Nephron (organoid): Measurements from ENCODE around the gene MMP10.

Source experiments
- H3K27ac Mint-ChIP-seq, 3 experiments: 2 replicates each; pipeline ENCODE4 v1.8.0; 2020; ENCODE audit warnings: mixed read lengths in 3 of 3, mild to moderate bottlenecking in 2 of 3, moderate library complexity in 1 of 3
- H3K27me3 Mint-ChIP-seq: 2 replicates; pipeline ENCODE4 v1.8.0; 2021; ENCODE audit warnings: low read depth, mild to moderate bottlenecking, moderate library complexity, mixed read lengths
- H3K36me3 Mint-ChIP-seq: 2 replicates; pipeline ENCODE4 v1.8.0; 2020; ENCODE audit warnings: low read depth, mixed read lengths
- H3K4me1 Mint-ChIP-seq: 2 replicates; pipeline ENCODE4 v1.8.0; 2020; ENCODE audit warnings: mixed read lengths
- H3K4me3 Mint-ChIP-seq, 3 experiments: 2 replicates each; pipeline ENCODE4 v1.8.0; 2020; ENCODE audit warnings: mild to moderate bottlenecking in 3 of 3, mixed read lengths in 3 of 3, moderate library complexity in 2 of 3
- H3K9me3 Mint-ChIP-seq: 2 replicates; pipeline ENCODE4 v1.8.0; 2020; ENCODE audit warnings: mixed read lengths
- CTCF ChIP-seq, 3 experiments: fragments of 200-600 bp; sonication (generic); IDR thresholded peaks; one replicate each; pipeline ENCODE4 v1.5.0; 2021; ENCODE audit warnings: antibody characterized with exemption in 3 of 3; ENCODE audit not compliant: unreplicated experiment in 3 of 3

Gene MMP10

GRCh38 chr11:102729849-102730815 is 50.3 kb downstream of the MMP10 start:
- no peak overlapping the region for H3K27ac Mint-ChIP-seq
- H3K36me3 Mint-ChIP-seq = no peaks in the 10 kb centered on the region
- TF ChIP-seq CTCF (IDR thresholded peaks at IDR 0.05; ENCODE audit: unreplicated experiment in 3 of 3) = no peak
- no peaks in the 10 kb centered on the region for H3K9me3 Mint-ChIP-seq
- H3K27me3 Mint-ChIP-seq = no peaks in the 10 kb centered on the region
- no peak overlapping the region for H3K4me3 Mint-ChIP-seq
- H3K4me1 Mint-ChIP-seq = no peaks in the 10 kb centered on the region

- Mint-ChIP-seq H3K4me3 (no peak overlapping the region), H3K9me3 (no peaks in the 10 kb centered on the region), H3K27ac (no peak overlapping the region), H3K27me3 (no peaks in the 10 kb centered on the region), H3K4me1 (no peaks in the 10 kb centered on the region), H3K36me3 (no peaks in the 10 kb centered on the region)
- TF ChIP-seq CTCF (IDR thresholded peaks at IDR 0.05; ENCODE audit: unreplicated experiment in 3 of 3) = no peak
Measured at GRCh38 chr11:102727890-102728289, 52.5 kb downstream of the MMP10 start.

GRCh38 chr11:102724904-102725500 is 55.4 kb downstream of the MMP10 start, which contains the start of gene MMP8:
Gene MMP8, minus strand, starts transcription at chr11:102724954. Its CDS starts 99 bp downstream, at chr11:102724855.
- no peak for TF ChIP-seq CTCF (IDR thresholded peaks at IDR 0.05; ENCODE audit: unreplicated experiment in 3 of 3)
- Mint-ChIP-seq H3K27ac (no peak within 1 kb of the TSS), H3K4me3 (no peak within 1 kb of the TSS), H3K36me3 (no peaks in the 10 kb centered on the region), H3K9me3 (no peaks in the 10 kb centered on the region), H3K4me1 (no peaks in the 10 kb centered on the region), H3K27me3 (no peaks in the 10 kb centered on the region)

- TF ChIP-seq CTCF (IDR thresholded peaks at IDR 0.05; ENCODE audit: unreplicated experiment in 3 of 3) = no peak
- H3K4me1 Mint-ChIP-seq = no peaks in the 10 kb centered on the region
- no peak overlapping the region for H3K27ac Mint-ChIP-seq
- no peaks in the 10 kb centered on the region for H3K36me3 Mint-ChIP-seq
- no peaks in the 10 kb centered on the region for H3K9me3 Mint-ChIP-seq
- no peaks in the 10 kb centered on the region for H3K27me3 Mint-ChIP-seq
- H3K4me3 Mint-ChIP-seq = no peak overlapping the region
Measured at GRCh38 chr11:102722821-102723220, 57.6 kb downstream of the MMP10 start.
